Esophagus muscularis mucosa (tissue), 4 donors: Measurements from ENCODE around the gene GATA6. TPM values are rescaled to one million over a fixed set of nuclear protein-coding genes. Genes with fewer than 3 reads are reported as not detected.
A peak's percentile ranks its signal among the peaks of the same experiment; 100 is the strongest.

Source experiments
- DNase-seq: peaks from one replicate; pipeline ENCODE4 v3.0.0-alpha.2; 2017; ENCODE audit errors: extremely low spot score
- H3K27ac ChIP-seq, 4 donors: fragments of 200-600 bp; sonication (generic); replicated peaks in 1 of 4; 1 replicate in 3 of 4; 2 replicates in 1 of 4; pipeline ENCODE4 v1.5.1; 2016 to 2019; ENCODE audit warnings: mild to moderate bottlenecking in 1 of 4
- H3K27me3 ChIP-seq, 4 donors: fragments of 200-600 bp; sonication (generic); one replicate each; pipeline versions ENCODE4 v1.5.1 to v1.6.0; 2016 to 2019
- H3K36me3 ChIP-seq, 4 donors: fragments of 200-600 bp; sonication (generic); one replicate each; pipeline ENCODE4 v1.5.1; 2016 to 2019
- H3K4me1 ChIP-seq, 4 donors: fragments of 200-600 bp; sonication (generic); one replicate each; pipeline ENCODE4 v1.5.1; 2016 to 2019
- H3K4me3 ChIP-seq, 4 donors: fragments of 200-600 bp; sonication (generic); 1 replicate in 2 of 4; 2 replicates in 2 of 4; pipeline ENCODE4 v1.5.1; 2016 to 2019; ENCODE audit warnings: mild to moderate bottlenecking in 4 of 4, moderate library complexity in 1 of 4
- H3K9me3 ChIP-seq, 4 donors: fragments of 200-600 bp; sonication (generic); 1 replicate in 3 of 4; 2 replicates in 1 of 4; pipeline ENCODE4 v1.5.1; 2016 to 2019
- CTCF ChIP-seq, 3 experiments: fragments of 200-600 bp in 2 of 3; fragments of 450-650 bp in 1 of 3; sonication (generic) in 2 of 3; IDR thresholded peaks; one replicate each; pipeline ENCODE4 v1.5.1; 2017 to 2019; ENCODE audit warnings: antibody characterized with exemption in 3 of 3, mild to moderate bottlenecking in 2 of 3, moderate library complexity in 1 of 3
- EP300 ChIP-seq: sonication (generic); formaldehyde crosslinking; IDR thresholded peaks from one replicate; pipeline ENCODE4 v1.6.1; 2017; ENCODE audit warnings: antibody characterized with exemption
- POLR2A ChIP-seq: fragments of 450-650 bp; IDR thresholded peaks from one replicate; pipeline ENCODE4 v1.6.1; 2017; ENCODE audit warnings: antibody characterized with exemption, moderate library complexity, mild to moderate bottlenecking, low read depth
- POLR2AphosphoS5 ChIP-seq, 2 donors: sonication (generic); formaldehyde crosslinking; IDR thresholded peaks; one replicate each; pipeline ENCODE4 v1.6.1; 2017; ENCODE audit warnings: antibody characterized with exemption in 2 of 2
- WGBS: methylation state at CpG from one replicate; pipeline ENCODE4 v1.1.5; 2018; 5-methylcytosine and 5-hydroxymethylcytosine counted together
- intact Hi-C: fragments of 100-400 bp; cut with DNase I; formaldehyde crosslinking; loops from one replicate; pipeline ENCODE4 v1.15.1; 2023
- total RNA-seq, 4 donors: library from RNA; depleted of rRNA; stranded (reverse); fragments of >200 nt; gene quantifications; one replicate each; pipeline versions ENCODE4 v1.1.0 to v1.2.1, GENCODE V29; 2016

GATA6 gene
- 10 to 100 TPM in 2 of 4 donors, 1 to 10 TPM in 2; 6.6 to 35.5 (median 12.5) TPM for total RNA-seq

- TF ChIP-seq CTCF (IDR thresholded peaks at IDR 0.05) = peak; percentile 55 to 61 (median 57)
- no peak for TF ChIP-seq EP300
- peak; percentile 58 to 86 for TF ChIP-seq POLR2AphosphoS5 (IDR thresholded peaks at IDR 0.05)
- TF ChIP-seq POLR2A = peak; percentile 35
- H3K36me3 ChIP-seq = peaks cover 0 to 12% (median 0%) of the 10 kb centered on the region in 4 donors
- intact Hi-C loops = loop anchor here (2.0 to 10.0 kb wide), 2 partner anchors 206 to 394 kb away; no protein-coding TSS in a partner anchor
- peaks cover 0 to 97% (median 45%) of the 10 kb centered on the region in 4 donors for H3K27me3 ChIP-seq
- peak within 1 kb of the TSS; percentile 86 to 93 (median 88) for H3K27ac ChIP-seq
- no peak for DNase-seq
- H3K4me3 ChIP-seq = peak within 1 kb of the TSS; percentile 68 to 85 (median 80)
- H3K4me1 ChIP-seq = peaks cover 9 to 80% (median 74%) of the 10 kb centered on the region in 4 donors
- under 1% methylated on average over 45 of the region's 87 CpGs for WGBS
- no peaks in the 10 kb centered on the region for H3K9me3 ChIP-seq
Measured at GRCh38 chr18:22169011-22169888, at the start of gene GATA6. TSS of gene GATA6 (plus strand) at chr18:22169589. CDS start at chr18:22171145, 1,556 bp downstream.

DNA sequence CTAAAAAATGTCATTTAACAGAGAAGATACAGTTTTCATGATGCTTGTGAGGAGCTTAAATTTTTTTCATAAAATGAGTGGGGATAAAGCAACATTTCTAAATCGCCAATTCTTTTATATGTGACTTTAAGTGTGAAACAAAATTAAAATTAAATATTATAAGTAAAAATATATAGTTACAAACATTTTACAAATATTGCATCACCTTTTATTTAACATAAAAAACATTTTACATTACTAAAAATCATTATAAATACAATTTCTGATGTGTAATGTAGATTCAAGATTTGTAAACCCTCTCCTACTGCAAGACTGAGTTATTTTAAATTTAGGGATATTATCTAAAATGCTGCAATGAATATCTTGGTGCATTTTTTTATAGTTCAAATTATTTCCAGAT lies 44.4 kb upstream of the GATA6 start:
- H3K4me1 ChIP-seq = no peaks in the 10 kb centered on the region
- no peak for DNase-seq
- no peak overlapping the region for H3K4me3 ChIP-seq
- intact Hi-C loops = no loop called here
- H3K27me3 ChIP-seq = peaks cover 0 to 9% (median 0%) of the 10 kb centered on the region in 4 donors
- no peaks in the 10 kb centered on the region for H3K36me3 ChIP-seq
- peaks cover 0 to 10% (median 2%) of the 10 kb centered on the region in 4 donors for H3K9me3 ChIP-seq
- H3K27ac ChIP-seq = no peak overlapping the region
- 88% methylated on average over 1 of the region's 1 CpG for WGBS
- TF ChIP-seq EP300 (no peak), POLR2AphosphoS5 (IDR thresholded peaks at IDR 0.05) (no peak), POLR2A (no peak), CTCF (IDR thresholded peaks at IDR 0.05) (no peak)

GRCh38 chr18:22128954-22129353 lies 40.4 kb upstream of the GATA6 start:
- no peaks in the 10 kb centered on the region for H3K4me1 ChIP-seq
- H3K27ac ChIP-seq = no peak overlapping the region
- H3K27me3 ChIP-seq = peaks cover 0 to 5% (median 0%) of the 10 kb centered on the region in 4 donors
- no peaks in the 10 kb centered on the region for H3K36me3 ChIP-seq
- TF ChIP-seq EP300 (no peak), CTCF (IDR thresholded peaks at IDR 0.05) (no peak), POLR2AphosphoS5 (IDR thresholded peaks at IDR 0.05) (no peak), POLR2A (no peak)
- intact Hi-C loops = no loop called here
- H3K4me3 ChIP-seq = no peak overlapping the region
- H3K9me3 ChIP-seq = no peaks in the 10 kb centered on the region
- DNase-seq = no peak
- WGBS = 78% methylated on average over 5 of the region's 5 CpGs

GRCh38 chr18:22129778-22130177 lies 39.6 kb upstream of the GATA6 start:
- no peaks in the 10 kb centered on the region for H3K4me1 ChIP-seq
- H3K36me3 ChIP-seq = no peaks in the 10 kb centered on the region
- intact Hi-C loops = no loop called here
- no peaks in the 10 kb centered on the region for H3K9me3 ChIP-seq
- no peak overlapping the region for H3K4me3 ChIP-seq
- TF ChIP-seq POLR2AphosphoS5 (IDR thresholded peaks at IDR 0.05) = no peak
- TF ChIP-seq EP300 = no peak
- no peak for TF ChIP-seq CTCF (IDR thresholded peaks at IDR 0.05)
- no peak for TF ChIP-seq POLR2A
- DNase-seq = no peak
- H3K27me3 ChIP-seq = peaks cover 0 to 5% (median 0%) of the 10 kb centered on the region in 4 donors
- H3K27ac ChIP-seq = no peak overlapping the region
- WGBS = 52% methylated on average over 1 of the region's 1 CpG
